Natural killer cell (primary cell): Measurements from ENCODE around the gene QRSL1. TPM values are rescaled to one million over a fixed set of nuclear protein-coding genes. Genes with fewer than 3 reads are reported as not detected.
"Not testable (repeated sequence)": the region's sequence is repeated elsewhere in the genome, so short reads cannot be mapped to it uniquely, and the experiment has no call there.

ENCODE experiments used
- ATAC-seq, 3 donors: fragments of 150-1000 bp in 2 of 3; fragments of 200-7000 bp in 1 of 3; cut with Tn5 transposase; 1 replicate in 1 of 3; 2 replicates in 2 of 3; pipeline ENCODE4 v1.10.0; 2021; ENCODE audit warnings: mild to moderate bottlenecking in 2 of 3, moderate library complexity in 2 of 3
- DNase-seq, 2 donors: peaks; one replicate each; pipeline versions ENCODE4 v3.0.0 to v3.0.0-alpha.2; 2013 to 2021; ENCODE audit warnings: mixed read lengths in 1 of 2
- H3K27ac ChIP-seq: one replicate; pipeline ENCODE4 v1.5.1; 2013; ENCODE audit warnings: mild to moderate bottlenecking, low read length
- H3K27me3 ChIP-seq: one replicate; pipeline ENCODE4 v1.6.1; 2013; ENCODE audit warnings: low read length; ENCODE audit not compliant: control insufficient read depth, insufficient read depth
- H3K36me3 ChIP-seq: one replicate; pipeline ENCODE4 v1.6.1; 2013; ENCODE audit warnings: low read length; ENCODE audit not compliant: control insufficient read depth, insufficient read depth
- H3K4me1 ChIP-seq: one replicate; pipeline ENCODE4 v1.6.1; 2013; ENCODE audit warnings: low read length; ENCODE audit not compliant: control insufficient read depth, insufficient read depth
- H3K4me3 ChIP-seq: one replicate; pipeline ENCODE4 v1.5.1; 2013; ENCODE audit warnings: low read length
- H3K9me3 ChIP-seq: one replicate; pipeline ENCODE4 v1.6.1; 2013; ENCODE audit warnings: low read length; ENCODE audit not compliant: control insufficient read depth, insufficient read depth
- H3K27ac Mint-ChIP-seq, 2 donors: one replicate each; pipeline ENCODE4 v1.8.0; 2022; ENCODE audit warnings: mild to moderate bottlenecking in 2 of 2, mixed read lengths in 2 of 2, moderate library complexity in 1 of 2
- H3K27me3 Mint-ChIP-seq, 2 donors: one replicate each; pipeline ENCODE4 v1.8.0; 2022; ENCODE audit warnings: low read depth in 2 of 2, mixed read lengths in 2 of 2
- H3K36me3 Mint-ChIP-seq: one replicate; pipeline ENCODE4 v1.8.0; 2022; ENCODE audit warnings: mixed read lengths
- H3K4me1 Mint-ChIP-seq, 2 donors: one replicate each; pipeline ENCODE4 v1.8.0; 2022; ENCODE audit warnings: mixed read lengths in 2 of 2
- H3K4me3 Mint-ChIP-seq: one replicate; pipeline ENCODE4 v1.8.0; 2022; ENCODE audit warnings: mild to moderate bottlenecking, moderate library complexity, mixed read lengths
- H3K9me3 Mint-ChIP-seq, 2 donors: one replicate each; pipeline ENCODE4 v1.8.0; 2022; ENCODE audit warnings: mixed read lengths in 2 of 2
- CTCF ChIP-seq: fragments of 200-600 bp; IDR thresholded peaks from one replicate; pipeline ENCODE4 v1.8.0; 2022; ENCODE audit warnings: antibody characterized with exemption
- WGBS: methylation state at CpG from one replicate; pipeline ENCODE4 v1.1.7; 2013; ENCODE audit warnings: missing lambda C conversion rate; ENCODE audit not compliant: insufficient coverage; 5-methylcytosine and 5-hydroxymethylcytosine counted together
- intact Hi-C: fragments of 100-400 bp; cut with micrococcal nuclease; formaldehyde crosslinking; loops from one replicate; pipeline ENCODE4 v1.14.2; 2022
- total RNA-seq, 4 donors: library from RNA; stranded (reverse); fragments of 120-200 nt in 1 of 4; gene quantifications; one replicate each; pipeline versions ENCODE4 v1.2.3 to v1.2.4, GENCODE V29; 2013 to 2022

QRSL1 gene
- 1 to 10 TPM; 5.6 to 8.4 (median 6.5) TPM for total RNA-seq
- total RNA-seq (2013) = 34.0 TPM

GRCh38 chr6:106629103-106629858, at the start of gene QRSL1, which contains the start of gene RTN4IP1:
Gene QRSL1, plus strand, starts transcription at chr6:106629578. Its CDS starts 104 bp downstream, at chr6:106629682.
Gene RTN4IP1, minus strand, starts transcription at chr6:106629498. Its CDS starts 477 bp downstream, at chr6:106629021.
- no peak for TF ChIP-seq CTCF
- peaks cover 21 to 22% of the 10 kb centered on the region in 2 donors for H3K4me1 Mint-ChIP-seq

GRCh38 chr6:106581468-106581867, 47.9 kb upstream of the QRSL1 start:
- no peaks in the 10 kb centered on the region for H3K9me3 Mint-ChIP-seq
- H3K4me3 ChIP-seq = no peak overlapping the region
- intact Hi-C loops = no loop called here
- peaks cover 7% of the 10 kb centered on the region for H3K36me3 ChIP-seq
- H3K4me3 Mint-ChIP-seq = no peak overlapping the region
- no peak for ATAC-seq
- WGBS = 100% methylated on average over 1 of the region's 1 CpG
- no peak overlapping the region for H3K27ac ChIP-seq
- no peak for TF ChIP-seq CTCF
- no peaks in the 10 kb centered on the region for H3K4me1 ChIP-seq
- H3K36me3 Mint-ChIP-seq = peaks cover 8% of the 10 kb centered on the region
- H3K27me3 ChIP-seq = no peaks in the 10 kb centered on the region
- no peaks in the 10 kb centered on the region for H3K27me3 Mint-ChIP-seq
- no peaks in the 10 kb centered on the region for H3K4me1 Mint-ChIP-seq
- DNase-seq = no peak
- no peaks in the 10 kb centered on the region for H3K9me3 ChIP-seq
- no peak overlapping the region for H3K27ac Mint-ChIP-seq

More at GRCh38 chr6:106629103-106629858, at the start of gene QRSL1, which contains the start of gene RTN4IP1:
- Histone ChIP-seq H3K4me3 (peak within 1 kb of the TSS; percentile 81), H3K9me3 (no peaks in the 10 kb centered on the region), H3K27me3 (no peaks in the 10 kb centered on the region), H3K4me1 (peaks cover 10% of the 10 kb centered on the region), H3K27ac (peak within 1 kb of the TSS; percentile 74), H3K36me3 (no peaks in the 10 kb centered on the region)
- H3K4me3 Mint-ChIP-seq = peak within 1 kb of the TSS; percentile 99
- ATAC-seq (peak; percentile 95 to 97 (median 96)), DNase-seq (peak; percentile 79 to 95)
- H3K27ac Mint-ChIP-seq = peak within 1 kb of the TSS; percentile 98
- H3K27me3 Mint-ChIP-seq = no peaks in the 10 kb centered on the region
- no peaks in the 10 kb centered on the region for H3K36me3 Mint-ChIP-seq
- intact Hi-C loops = no loop called here
- WGBS = under 1% methylated on average over 46 of the region's 46 CpGs
- H3K9me3 Mint-ChIP-seq = no peaks in the 10 kb centered on the region

GRCh38 chr6:106586815-106587415, 42.5 kb upstream of the QRSL1 start:
- intact Hi-C loops = no loop called here
- H3K4me3 ChIP-seq = no peak overlapping the region
- no peaks in the 10 kb centered on the region for H3K9me3 ChIP-seq
- H3K27ac Mint-ChIP-seq = no peak overlapping the region
- ATAC-seq = no peak
- no peaks in the 10 kb centered on the region for H3K9me3 Mint-ChIP-seq
- WGBS = 80% methylated on average over 4 of the region's 4 CpGs
- no peaks in the 10 kb centered on the region for H3K4me1 Mint-ChIP-seq
- H3K27me3 Mint-ChIP-seq = no peaks in the 10 kb centered on the region
- no peak for TF ChIP-seq CTCF
- no peak overlapping the region for H3K27ac ChIP-seq
- peaks cover 19% of the 10 kb centered on the region for H3K36me3 ChIP-seq
- DNase-seq = no peak
- H3K36me3 Mint-ChIP-seq = peaks cover 18% of the 10 kb centered on the region
- no peaks in the 10 kb centered on the region for H3K27me3 ChIP-seq
- no peak overlapping the region for H3K4me3 Mint-ChIP-seq
- no peaks in the 10 kb centered on the region for H3K4me1 ChIP-seq

GRCh38 chr6:106588937-106589336, 40.4 kb upstream of the QRSL1 start:
- H3K4me1 Mint-ChIP-seq, intact Hi-C loops, H3K4me3 ChIP-seq, ATAC-seq, H3K27ac Mint-ChIP-seq, H3K27ac ChIP-seq, H3K4me3 Mint-ChIP-seq, H3K27me3 Mint-ChIP-seq, DNase-seq, H3K27me3 ChIP-seq, H3K9me3 ChIP-seq, H3K9me3 Mint-ChIP-seq, H3K4me1 ChIP-seq: not testable (repeated sequence)
- peaks cover 10% of the 10 kb centered on the region for H3K36me3 Mint-ChIP-seq
- peaks cover 17% of the 10 kb centered on the region for H3K36me3 ChIP-seq
- 64% methylated on average over 4 of the region's 5 CpGs for WGBS
